Bronchial epithelial cell (primary cell): Measurements from ENCODE around the gene FTO. TPM values are rescaled to one million over a fixed set of nuclear protein-coding genes. Genes with fewer than 3 reads are reported as not detected.

Source experiments
- DNase-seq: peaks from one replicate; pipeline ENCODE4 v3.0.0-alpha.2; 2010; ENCODE audit warnings: low read depth
- FAIRE-seq: peaks from 2 replicates; lab custom pipeline; 2011; peaks lifted over from hg19 to GRCh38; lab: Jason Lieb, UNC
- H3K27me3 ChIP-seq: 2 replicates; pipeline ENCODE4 v1.5.1; 2011; ENCODE audit warnings: low read length; ENCODE audit not compliant: control insufficient read depth, insufficient read depth
- H3K36me3 ChIP-seq: 2 replicates; pipeline ENCODE4 v1.5.1; 2011; ENCODE audit warnings: low read length; ENCODE audit not compliant: control insufficient read depth, insufficient read depth
- H3K4me3 ChIP-seq: 2 replicates; pipeline ENCODE4 v1.5.1; 2011; ENCODE audit warnings: mild to moderate bottlenecking, low read depth, low read length, control low read depth
- total RNA-seq: library from RNA; depleted of rRNA; stranded (reverse); fragments of >200 nt; gene quantifications from 2 replicates; pipeline ENCODE4 v1.2.1, GENCODE V29; 2014
- TF ChIP-seq, protein P1 (sequence below): IDR thresholded peaks from 2 replicates; pipeline ENCODE4 v1.5.1; 2011; ENCODE audit warnings: mild to moderate bottlenecking, moderate library complexity, low read length, control low read depth, inconsistent platforms; ENCODE audit not compliant: insufficient read depth, severe bottlenecking

Gene FTO
- total RNA-seq, 1 donor from 2014 or later: 41.6 TPM

DNA sequence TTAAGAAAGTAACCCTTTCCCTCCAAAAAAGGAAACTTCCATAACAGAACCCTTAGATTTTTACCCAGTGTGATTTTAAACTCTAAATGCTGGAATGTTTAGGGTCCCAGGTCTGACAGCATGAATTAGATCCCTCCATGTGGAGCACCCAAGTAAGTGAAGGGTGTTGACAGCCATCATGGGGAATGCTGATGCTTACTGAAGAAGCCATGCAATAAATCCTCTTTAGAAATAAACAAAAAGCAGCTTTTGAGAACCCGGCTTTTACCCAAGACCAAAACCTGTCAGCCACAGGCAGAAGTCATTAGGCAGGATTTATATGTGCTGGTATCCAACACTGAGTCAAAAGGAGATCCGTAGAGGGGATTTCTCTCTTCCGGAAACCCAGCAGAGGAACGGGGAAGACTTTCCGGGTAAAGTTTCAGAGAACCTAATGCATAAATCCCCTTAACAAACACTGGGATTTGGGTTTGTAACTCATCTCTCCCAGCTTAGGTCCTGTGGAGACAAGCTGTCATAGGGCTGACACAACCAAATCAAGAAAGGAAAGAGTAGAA, 295.1 kb downstream of the FTO start:
- Histone ChIP-seq H3K4me3 (no peak overlapping the region), H3K27me3 (no peaks in the 10 kb centered on the region), H3K36me3 (no peaks in the 10 kb centered on the region)
- DNase-seq (no peak), FAIRE-seq (no peak)
- TF ChIP-seq, protein P1, sequence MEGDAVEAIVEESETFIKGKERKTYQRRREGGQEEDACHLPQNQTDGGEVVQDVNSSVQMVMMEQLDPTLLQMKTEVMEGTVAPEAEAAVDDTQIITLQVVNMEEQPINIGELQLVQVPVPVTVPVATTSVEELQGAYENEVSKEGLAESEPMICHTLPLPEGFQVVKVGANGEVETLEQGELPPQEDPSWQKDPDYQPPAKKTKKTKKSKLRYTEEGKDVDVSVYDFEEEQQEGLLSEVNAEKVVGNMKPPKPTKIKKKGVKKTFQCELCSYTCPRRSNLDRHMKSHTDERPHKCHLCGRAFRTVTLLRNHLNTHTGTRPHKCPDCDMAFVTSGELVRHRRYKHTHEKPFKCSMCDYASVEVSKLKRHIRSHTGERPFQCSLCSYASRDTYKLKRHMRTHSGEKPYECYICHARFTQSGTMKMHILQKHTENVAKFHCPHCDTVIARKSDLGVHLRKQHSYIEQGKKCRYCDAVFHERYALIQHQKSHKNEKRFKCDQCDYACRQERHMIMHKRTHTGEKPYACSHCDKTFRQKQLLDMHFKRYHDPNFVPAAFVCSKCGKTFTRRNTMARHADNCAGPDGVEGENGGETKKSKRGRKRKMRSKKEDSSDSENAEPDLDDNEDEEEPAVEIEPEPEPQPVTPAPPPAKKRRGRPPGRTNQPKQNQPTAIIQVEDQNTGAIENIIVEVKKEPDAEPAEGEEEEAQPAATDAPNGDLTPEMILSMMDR: no peak

- H3K27me3 ChIP-seq: no peaks in the 10 kb centered on the region
- DNase-seq (peak; percentile 52), FAIRE-seq (no peak)
- no peak overlapping the region for H3K4me3 ChIP-seq
- TF ChIP-seq, protein P1: no peak
- no peaks in the 10 kb centered on the region for H3K36me3 ChIP-seq
Observed at GRCh38 chr16:53999841-54000240, 295.9 kb downstream of the FTO start.

DNA sequence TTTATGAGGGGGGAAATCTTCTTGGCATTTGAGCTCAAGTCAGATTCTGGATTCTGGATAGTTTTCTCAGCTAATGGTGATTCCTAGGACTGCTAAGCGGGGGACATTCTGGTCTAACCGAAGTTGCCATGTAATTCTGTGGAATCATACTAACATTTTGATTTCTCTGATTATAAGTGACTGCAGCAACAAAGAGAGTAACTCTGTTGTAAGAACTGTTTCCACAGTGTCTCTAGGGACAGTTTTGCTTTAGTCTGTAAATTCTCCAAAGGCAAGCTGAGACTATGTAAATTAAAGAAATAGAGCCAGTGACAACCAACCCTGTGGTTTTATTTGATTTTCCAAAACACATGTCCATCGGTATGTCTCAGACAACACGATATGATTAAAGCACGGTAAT, 296.4 kb downstream of the FTO start:
- H3K4me3 ChIP-seq: no peak overlapping the region
- H3K27me3 ChIP-seq: no peaks in the 10 kb centered on the region
- FAIRE-seq: no peak
- no peak for DNase-seq
- H3K36me3 ChIP-seq: no peaks in the 10 kb centered on the region
- TF ChIP-seq, protein P1: no peak

- no peak for DNase-seq
- H3K27me3 ChIP-seq: no peaks in the 10 kb centered on the region
- TF ChIP-seq, protein P1: no peak
- no peak overlapping the region for H3K4me3 ChIP-seq
- FAIRE-seq: no peak
- no peaks in the 10 kb centered on the region for H3K36me3 ChIP-seq
Observed at GRCh38 chr16:54006693-54007092, 302.7 kb downstream of the FTO start.

GRCh38 chr16:54007504-54007903, 303.5 kb downstream of the FTO start:
- TF ChIP-seq, protein P1: no peak
- DNase-seq (no peak), FAIRE-seq (no peak)
- Histone ChIP-seq H3K4me3 (no peak overlapping the region), H3K36me3 (no peaks in the 10 kb centered on the region), H3K27me3 (no peaks in the 10 kb centered on the region)
